GM12878 (cell line): Measurements from ENCODE around the gene BRF1. TPM values are rescaled to one million over a fixed set of nuclear protein-coding genes. Genes with fewer than 3 reads are reported as not detected.

ENCODE experiments used
- ATAC-seq: fragments of 200-7000 bp; cut with Tn5 transposase; 3 replicates; pipeline ENCODE4 v1.9.1; 2020; ENCODE audit warnings: mild to moderate bottlenecking, moderate library complexity
- BruUV-seq: library from RNA; stranded (reverse); fragments of 400-500 nt; replicated peaks from 2 replicates; lab custom pipeline; 2021; lab: Mats Ljungman, UMichigan
- CTCF ChIA-PET: fragments of 300-600 bp; sonication (Branson Sonifier 250); formaldehyde crosslinking; extraction: SDS; loops from one replicate; lab custom pipeline; 2021; ENCODE audit warnings: inconsistent platforms; lab: Yijun Ruan, JAX
- POLR2A ChIA-PET: fragments of 350-600 bp; formaldehyde crosslinking; extraction: SDS; loops from one replicate; lab custom pipeline; 2021; ENCODE audit warnings: inconsistent platforms; lab: Charles Lee
- RAD21 ChIA-PET: fragments of 300-600 bp; sonication (Branson Sonifier 250); formaldehyde crosslinking; loops from one replicate; lab custom pipeline; 2023; ENCODE audit warnings: antibody characterized with exemption; ENCODE audit not compliant: unreplicated experiment; lab: Charles Lee
- SMC1A ChIA-PET: fragments of 300-600 bp; sonication (Branson Sonifier 250); formaldehyde crosslinking; loops from one replicate; lab custom pipeline; 2023; ENCODE audit not compliant: unreplicated experiment, uncharacterized antibody; lab: Charles Lee
- DNase-seq: peaks from one replicate; pipeline ENCODE4 v3.0.0-alpha.2; 2011; ENCODE audit warnings: low read depth, low spot score
- FAIRE-seq: peaks from 3 replicates; lab custom pipeline; 2011; peaks lifted over from hg19 to GRCh38; lab: Jason Lieb, UNC
- H2AFZ ChIP-seq: 2 replicates; pipeline ENCODE4 v1.6.0; 2011; ENCODE audit warnings: low read depth, low read length, control low read depth; ENCODE audit not compliant: control insufficient read depth
- H3K27ac ChIP-seq: 2 replicates; pipeline ENCODE4 v1.5.1; 2011; ENCODE audit warnings: control low read depth; ENCODE audit not compliant: control insufficient read depth, insufficient read depth
- H3K27me3 ChIP-seq, 2 experiments: replicated peaks in 1 of 2; 2 replicates each; pipeline versions ENCODE4 v1.6.0 to v1.6.1; 2011; ENCODE audit warnings: low read length in 1 of 2; ENCODE audit not compliant: control insufficient read depth in 2 of 2, insufficient read depth in 2 of 2
- H3K36me3 ChIP-seq, 2 experiments: 2 replicates each; pipeline ENCODE4 v1.5.1; 2011; ENCODE audit warnings: low read length in 1 of 2; ENCODE audit not compliant: control insufficient read depth in 2 of 2, insufficient read depth in 2 of 2
- H3K4me1 ChIP-seq: 2 replicates; pipeline ENCODE4 v1.6.1; 2011; ENCODE audit warnings: mild to moderate bottlenecking, low read length, moderate library complexity, mixed read lengths; ENCODE audit not compliant: control insufficient read depth, insufficient read depth
- H3K4me2 ChIP-seq: 2 replicates; pipeline ENCODE4 v1.6.0; 2011; ENCODE audit warnings: control low read depth; ENCODE audit not compliant: control insufficient read depth, insufficient read depth
- H3K4me3 ChIP-seq: fragments of 200-600 bp; sonication (generic); 2 replicates; pipeline ENCODE4 v1.5.1; 2016
- H3K79me2 ChIP-seq: 2 replicates; pipeline ENCODE4 v1.6.0; 2011; ENCODE audit warnings: low read length; ENCODE audit not compliant: control insufficient read depth, insufficient read depth
- H3K9ac ChIP-seq: 2 replicates; pipeline ENCODE4 v1.8.0; 2011; ENCODE audit warnings: low read length, control low read depth, mixed read lengths; ENCODE audit not compliant: control insufficient read depth, insufficient read depth
- H3K9me3 ChIP-seq: replicated peaks from 3 replicates; pipeline ENCODE4 v1.5.1; 2011; ENCODE audit warnings: mild to moderate bottlenecking, low read length; ENCODE audit not compliant: control insufficient read depth, insufficient read depth
- H4K20me1 ChIP-seq: 2 replicates; pipeline ENCODE4 v1.6.0; 2011; ENCODE audit not compliant: control insufficient read depth, insufficient read depth
- ATF7 ChIP-seq: fragments of 450-650 bp; IDR thresholded peaks from 2 replicates; pipeline ENCODE4 v1.6.1; 2016; ENCODE audit warnings: low read depth, mild to moderate bottlenecking
- CEBPZ ChIP-seq: fragments of 150-350 bp; IDR thresholded peaks from 2 replicates; pipeline ENCODE4 v1.6.1; 2016; ENCODE audit warnings: low read depth, low read length
- DPF2 ChIP-seq: fragments of 450-650 bp; IDR thresholded peaks from 2 replicates; pipeline ENCODE4 v1.6.1; 2017; ENCODE audit warnings: mild to moderate bottlenecking
- EGR1 ChIP-seq, 2 experiments: IDR thresholded peaks; 1 replicate in 1 of 2; 2 replicates in 1 of 2; pipeline ENCODE4 v1.6.1; 2011 to 2012; ENCODE audit warnings: low read depth in 2 of 2, low read length in 2 of 2, borderline replicate concordance in 1 of 2, mild to moderate bottlenecking in 1 of 2, moderate library complexity in 1 of 2
- EP300 ChIP-seq, 2 experiments: fragments of 150-350 bp in 1 of 2; IDR thresholded peaks; 2 replicates each; pipeline ENCODE4 v1.6.1; 2011 to 2012; ENCODE audit warnings: low read depth in 2 of 2, low read length in 2 of 2, borderline replicate concordance in 1 of 2, improper control_type of control experiment in 1 of 2, inconsistent platforms in 1 of 2; ENCODE audit not compliant: control insufficient read depth in 1 of 2
- JUND ChIP-seq: IDR thresholded peaks from 2 replicates; pipeline ENCODE4 v1.6.1; 2012; ENCODE audit warnings: low read depth, mild to moderate bottlenecking, low read length, improper control_type of control experiment, moderate library complexity
- RB1 ChIP-seq: fragments of 450-650 bp; formaldehyde crosslinking; IDR thresholded peaks from 2 replicates; pipeline ENCODE4 v1.6.1; 2017; ENCODE audit warnings: mild to moderate bottlenecking, borderline replicate concordance
- RCOR1 ChIP-seq: conservative IDR thresholded peaks from 2 replicates; pipeline ENCODE4 v1.6.1; 2012; ENCODE audit warnings: low read depth, low read length, improper control_type of control experiment
- SMAD5 ChIP-seq: IDR thresholded peaks from 2 replicates; pipeline ENCODE4 v1.6.1; 2016; ENCODE audit warnings: antibody characterized with exemption, low read depth
- USF2 ChIP-seq: IDR thresholded peaks from 2 replicates; pipeline ENCODE4 v1.6.1; 2011; ENCODE audit warnings: low read depth, low read length, improper control_type of control experiment, borderline replicate concordance
- ZNF24 ChIP-seq: fragments of 450-650 bp; IDR thresholded peaks from 2 replicates; pipeline ENCODE4 v1.6.1; 2017; ENCODE audit warnings: antibody characterized with exemption, mild to moderate bottlenecking
- WGBS: methylation state at CpG from one replicate; pipeline ENCODE4 v1.1.6; 2016; ENCODE audit warnings: low lambda C conversion rate; ENCODE audit not compliant: insufficient replicate concordance, insufficient coverage; ENCODE audit errors: missing lambda C conversion rate; 5-methylcytosine and 5-hydroxymethylcytosine counted together
- in situ Hi-C: fragments of 300-500 bp; cut with MboI; formaldehyde crosslinking; loops from 9 replicates; pipeline ENCODE4 v1.14.3; 2018; ENCODE audit warnings: mixed read lengths
- intact Hi-C: fragments of 100-400 bp; cut with micrococcal nuclease; formaldehyde crosslinking; loops from one replicate; pipeline ENCODE4 v1.14.2; 2022; ENCODE audit not compliant: unreplicated experiment
- polyA plus RNA-seq, 11 experiments: library from polyadenylated mRNA; depleted of rRNA in 4 of 11; unstranded in 6 of 11; stranded (reverse) in 5 of 11; fragments of >200 nt; fragmentation: Nextera tagmentation in 4 of 11; fragmentation: Illumina TruSeq in 1 of 11; extraction: Ambion mirVana in 4 of 11; extraction: Trizol in 1 of 11; gene quantifications; 1 replicate in 1 of 11; 2 replicates in 10 of 11; pipeline versions ENCODE4 v1.2.1 to v1.2.3, GENCODE V29; 2011 to 2016; ENCODE audit warnings: inconsistent platforms in 2 of 11, missing spikeins in 2 of 11, low read depth in 1 of 11
- total RNA-seq, 4 experiments: library from RNA; depleted of rRNA in 3 of 4; stranded (reverse); fragments of >200 nt in 3 of 4; fragmentation: Illumina TruSeq in 1 of 4; extraction: Trizol in 1 of 4; gene quantifications; 2 replicates each; pipeline versions ENCODE4 v1.2.1 to v1.2.3, GENCODE V29; 2013 to 2021
- TF ChIP-seq, protein P1 (sequence below): fragments of 450-650 bp; IDR thresholded peaks from 2 replicates; pipeline ENCODE4 v1.6.1; 2017; ENCODE audit warnings: mild to moderate bottlenecking, low read depth, inconsistent platforms; ENCODE audit not compliant: poor library complexity, severe bottlenecking

Gene BRF1
- total and polyA plus RNA-seq, 10 of the 15 experiments (the other 5 are each of a cell fraction or from before 2014, with no cell fraction given): 0.21 to 33.5 (median 10.7) TPM

GRCh38 chr14:105260959-105261358 lies 39.8 kb downstream of the BRF1 start (continued):
- TF ChIP-seq SMAD5 (no peak), ATF7 (no peak), USF2 (no peak)
- TF ChIP-seq, protein P1, sequence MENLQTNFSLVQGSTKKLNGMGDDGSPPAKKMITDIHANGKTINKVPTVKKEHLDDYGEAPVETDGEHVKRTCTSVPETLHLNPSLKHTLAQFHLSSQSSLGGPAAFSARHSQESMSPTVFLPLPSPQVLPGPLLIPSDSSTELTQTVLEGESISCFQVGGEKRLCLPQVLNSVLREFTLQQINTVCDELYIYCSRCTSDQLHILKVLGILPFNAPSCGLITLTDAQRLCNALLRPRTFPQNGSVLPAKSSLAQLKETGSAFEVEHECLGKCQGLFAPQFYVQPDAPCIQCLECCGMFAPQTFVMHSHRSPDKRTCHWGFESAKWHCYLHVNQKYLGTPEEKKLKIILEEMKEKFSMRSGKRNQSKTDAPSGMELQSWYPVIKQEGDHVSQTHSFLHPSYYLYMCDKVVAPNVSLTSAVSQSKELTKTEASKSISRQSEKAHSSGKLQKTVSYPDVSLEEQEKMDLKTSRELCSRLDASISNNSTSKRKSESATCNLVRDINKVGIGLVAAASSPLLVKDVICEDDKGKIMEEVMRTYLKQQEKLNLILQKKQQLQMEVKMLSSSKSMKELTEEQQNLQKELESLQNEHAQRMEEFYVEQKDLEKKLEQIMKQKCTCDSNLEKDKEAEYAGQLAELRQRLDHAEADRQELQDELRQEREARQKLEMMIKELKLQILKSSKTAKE: no peak

DNA sequence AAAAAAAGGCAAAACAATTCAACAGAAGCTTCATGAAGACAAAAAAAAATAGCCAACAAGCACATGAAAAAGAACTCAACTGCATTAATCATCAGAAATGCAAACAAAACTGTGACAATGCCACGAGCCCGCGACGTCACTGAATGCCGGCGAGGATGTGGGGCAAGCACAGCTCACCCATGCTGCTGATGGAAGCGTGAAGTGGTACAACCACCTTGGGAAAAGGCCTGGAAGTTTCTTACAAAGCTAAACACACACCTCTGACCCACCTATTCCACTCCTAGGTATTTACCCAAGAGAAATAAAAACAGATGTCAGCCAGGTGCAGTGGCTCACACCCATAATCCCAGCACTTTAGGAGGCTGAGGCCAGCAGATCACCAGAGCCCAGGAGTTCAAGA lies 42.0 kb downstream of the BRF1 start:
- POLR2A ChIA-PET: no interaction called here
- CTCF ChIA-PET: no interaction called here
- in situ Hi-C loops: no loop called here

More for the DNA sequence above, 42.0 kb downstream of the BRF1 start:
- H3K4me1 ChIP-seq: peaks cover 9% of the 10 kb centered on the region
- H4K20me1 ChIP-seq: no peaks in the 10 kb centered on the region; the same call in 1 of the 2 replicates
- H2AFZ ChIP-seq: no peak overlapping the region
- intact Hi-C loops: no loop called here
- TF ChIP-seq ZNF24 (no peak), RB1 (no peak), DPF2 (no peak), RCOR1 (no peak), JUND (no peak), EP300 (IDR thresholded peaks at IDR 0.05; ENCODE audit: borderline replicate concordance in 1 of 2, control insufficient read depth in 1 of 2, low read depth in 2 of 2, low read length in 2 of 2) (no peak), EGR1 (IDR thresholded peaks at IDR 0.05; ENCODE audit: borderline replicate concordance in 1 of 2, low read depth in 2 of 2, low read length in 2 of 2) (no peak), CEBPZ (no peak)
- TF ChIP-seq, all 136 proteins: peak for 0
- ChIA-PET SMC1A (no interaction called here), RAD21 (no interaction called here)
- no peak overlapping the region for H3K27ac ChIP-seq
- 87% methylated on average over 7 of the region's 7 CpGs for WGBS
- ATAC-seq (no peak), FAIRE-seq (no peak), DNase-seq (no peak)
- BruUV-seq: no TSS peak
- peaks cover 0 to 11% of the 10 kb centered on the region in 2 experiments; a peak in 3 of 4 replicates for H3K36me3 ChIP-seq
- H3K4me2 ChIP-seq: no peak overlapping the region
- H3K9me3 ChIP-seq: no peaks in the 10 kb centered on the region
- H3K4me3 ChIP-seq: no peak overlapping the region
- H3K79me2 ChIP-seq: no peaks in the 10 kb centered on the region
- H3K27me3 ChIP-seq: no peaks in the 10 kb centered on the region
- H3K9ac ChIP-seq: no peak overlapping the region
